ENCODE measurements around the gene PDE3B. TPM values are rescaled to one million over a fixed set of nuclear protein-coding genes. Genes with fewer than 3 reads are reported as not detected.
"Not testable (repeated sequence)": the region's sequence is repeated elsewhere in the genome, so short reads cannot be mapped to it uniquely, and the experiment has no call there.

The PDE3B gene
- total RNA-seq, 2 donors from 2014 or later: 21.5 to 23.6 TPM

DNA sequence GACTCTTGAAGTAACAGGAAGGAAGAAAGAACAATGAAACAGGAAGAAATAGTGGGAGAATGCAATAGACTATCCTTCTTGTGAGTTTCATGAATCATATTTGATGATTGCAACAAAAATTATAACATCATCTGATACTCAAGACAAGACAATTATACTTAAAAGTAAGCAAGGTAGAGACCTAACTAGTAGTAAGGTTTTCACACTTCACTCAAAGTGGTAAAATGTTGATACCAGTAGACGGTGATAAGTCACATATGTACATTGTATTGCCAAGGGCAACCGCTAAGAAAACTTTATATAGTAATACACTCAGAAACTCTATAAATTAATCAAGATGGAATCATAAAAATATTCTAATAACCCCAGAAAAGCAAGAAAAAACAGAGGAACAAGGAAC lies 140.6 kb downstream of the PDE3B start:
- TF ChIP-seq, protein P1, sequence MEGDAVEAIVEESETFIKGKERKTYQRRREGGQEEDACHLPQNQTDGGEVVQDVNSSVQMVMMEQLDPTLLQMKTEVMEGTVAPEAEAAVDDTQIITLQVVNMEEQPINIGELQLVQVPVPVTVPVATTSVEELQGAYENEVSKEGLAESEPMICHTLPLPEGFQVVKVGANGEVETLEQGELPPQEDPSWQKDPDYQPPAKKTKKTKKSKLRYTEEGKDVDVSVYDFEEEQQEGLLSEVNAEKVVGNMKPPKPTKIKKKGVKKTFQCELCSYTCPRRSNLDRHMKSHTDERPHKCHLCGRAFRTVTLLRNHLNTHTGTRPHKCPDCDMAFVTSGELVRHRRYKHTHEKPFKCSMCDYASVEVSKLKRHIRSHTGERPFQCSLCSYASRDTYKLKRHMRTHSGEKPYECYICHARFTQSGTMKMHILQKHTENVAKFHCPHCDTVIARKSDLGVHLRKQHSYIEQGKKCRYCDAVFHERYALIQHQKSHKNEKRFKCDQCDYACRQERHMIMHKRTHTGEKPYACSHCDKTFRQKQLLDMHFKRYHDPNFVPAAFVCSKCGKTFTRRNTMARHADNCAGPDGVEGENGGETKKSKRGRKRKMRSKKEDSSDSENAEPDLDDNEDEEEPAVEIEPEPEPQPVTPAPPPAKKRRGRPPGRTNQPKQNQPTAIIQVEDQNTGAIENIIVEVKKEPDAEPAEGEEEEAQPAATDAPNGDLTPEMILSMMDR (IDR thresholded peaks at IDR 0.05): no peak
- Histone ChIP-seq H3K9ac (ENCODE audit: low read depth in 2 of 2, low read length in 2 of 2) (no peak overlapping the region), H3K27ac (no peak overlapping the region), H3K4me1 (no peaks in the 10 kb centered on the region), H3K4me3 (no peak overlapping the region), H3K9me3 (no peaks in the 10 kb centered on the region), H3K27me3 (no peaks in the 10 kb centered on the region), H3K36me3 (no peaks in the 10 kb centered on the region)
- no peak for DNase-seq
- intact Hi-C loops (cut with DNase I): no loop called here

DNA sequence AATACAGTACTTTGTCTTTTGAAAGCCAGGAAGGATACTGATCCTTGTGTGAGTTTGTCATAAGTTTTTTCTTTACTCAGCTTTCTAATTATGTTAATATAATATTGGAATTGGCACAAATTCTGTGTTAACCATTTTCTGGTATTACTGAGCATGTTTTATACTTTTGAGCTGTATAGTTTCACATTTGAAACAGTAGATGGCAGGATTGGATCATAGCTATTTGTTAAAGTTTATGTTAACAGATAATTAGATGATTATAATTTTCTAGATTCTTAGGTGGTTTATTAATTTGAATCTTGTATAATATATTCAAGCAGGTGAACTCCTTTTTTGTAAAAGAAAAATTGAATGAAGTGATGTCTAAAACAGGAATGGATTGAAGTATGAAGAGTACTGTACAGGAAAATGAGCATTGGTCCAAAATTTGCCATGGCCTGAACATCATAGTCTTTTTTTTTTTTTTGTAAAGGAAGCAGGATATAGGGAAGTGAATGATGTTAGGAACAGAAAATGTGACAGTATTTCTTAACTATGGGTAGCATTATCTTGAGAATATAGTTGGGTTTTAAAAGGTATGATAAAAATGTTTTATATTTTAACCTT lies 146.4 kb downstream of the PDE3B start:
- Histone ChIP-seq H3K9ac (ENCODE audit: low read depth in 2 of 2, low read length in 2 of 2) (no peak overlapping the region), H3K4me1 (no peaks in the 10 kb centered on the region), H3K9me3 (no peaks in the 10 kb centered on the region), H3K27ac (no peak overlapping the region), H3K36me3 (no peaks in the 10 kb centered on the region), H3K4me3 (no peak overlapping the region), H3K27me3 (no peaks in the 10 kb centered on the region)
- intact Hi-C loops (cut with DNase I): loop anchor here (2.0 to 10.0 kb wide), 2 partner anchors 117 to 285 kb away; partner anchors contain the start of gene CALCB
- DNase-seq: no peak
- TF ChIP-seq, protein P1 (IDR thresholded peaks at IDR 0.05): peak; percentile 48

DNA sequence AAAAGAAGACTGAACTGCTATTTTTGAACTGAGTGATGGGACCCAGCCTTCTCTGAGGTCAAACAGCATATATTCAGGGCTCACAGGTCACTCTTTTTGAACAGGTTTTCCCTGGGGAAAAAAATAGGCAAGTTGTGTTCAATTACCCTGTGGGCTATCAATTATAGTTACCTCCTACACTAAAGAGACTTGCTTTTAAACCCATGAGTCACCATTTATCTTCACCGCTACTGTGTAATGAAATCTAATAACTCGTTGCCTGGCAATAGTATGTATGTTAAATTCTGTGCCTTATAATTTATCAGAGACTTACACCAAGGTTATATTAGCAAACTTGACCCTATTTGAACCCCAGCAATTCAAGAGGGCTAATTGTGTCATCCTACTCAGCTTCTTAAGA lies 149.9 kb downstream of the PDE3B start:
- Histone ChIP-seq H3K36me3 (no peaks in the 10 kb centered on the region), H3K9ac (ENCODE audit: low read depth in 2 of 2, low read length in 2 of 2) (no peak overlapping the region), H3K27ac (no peak overlapping the region), H3K4me1 (no peaks in the 10 kb centered on the region), H3K9me3 (no peaks in the 10 kb centered on the region), H3K27me3 (no peaks in the 10 kb centered on the region), H3K4me3 (no peak overlapping the region)
- TF ChIP-seq, protein P1 (IDR thresholded peaks at IDR 0.05): no peak
- no peak for DNase-seq
- intact Hi-C loops (cut with DNase I): loop anchor here (10.0 kb wide), 1 partner anchor 281 kb away; the partner anchor contains the start of gene CALCB

DNA sequence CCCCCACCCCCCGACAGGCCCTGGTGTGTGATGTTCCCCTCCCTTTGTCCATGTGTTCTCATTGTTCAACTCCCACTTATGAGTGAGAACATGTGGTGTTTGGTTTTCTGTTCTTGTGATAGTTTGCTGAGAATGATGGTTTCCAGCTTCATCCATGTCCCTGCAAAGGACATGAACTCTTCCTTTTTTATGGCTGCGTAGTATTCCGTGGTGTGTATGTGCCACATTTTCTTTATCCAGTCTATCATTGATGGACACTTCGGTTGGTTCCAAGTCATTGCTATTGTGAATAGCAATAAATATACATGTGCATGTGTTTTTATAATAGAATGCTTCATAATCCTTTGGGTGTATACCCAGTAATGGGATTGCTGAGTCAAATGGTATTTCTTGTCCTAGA lies 152.4 kb downstream of the PDE3B start:
- not testable (repeated sequence) for H3K27me3 ChIP-seq; H3K4me1 ChIP-seq; H3K9me3 ChIP-seq; H3K36me3 ChIP-seq; H3K27ac ChIP-seq; H3K9ac ChIP-seq (ENCODE audit: low read depth in 2 of 2, low read length in 2 of 2); DNase-seq; H3K4me3 ChIP-seq
- intact Hi-C loops (cut with DNase I): loop anchor here (10.0 kb wide), 1 partner anchor 279 kb away; the partner anchor contains the start of gene CALCB

DNA sequence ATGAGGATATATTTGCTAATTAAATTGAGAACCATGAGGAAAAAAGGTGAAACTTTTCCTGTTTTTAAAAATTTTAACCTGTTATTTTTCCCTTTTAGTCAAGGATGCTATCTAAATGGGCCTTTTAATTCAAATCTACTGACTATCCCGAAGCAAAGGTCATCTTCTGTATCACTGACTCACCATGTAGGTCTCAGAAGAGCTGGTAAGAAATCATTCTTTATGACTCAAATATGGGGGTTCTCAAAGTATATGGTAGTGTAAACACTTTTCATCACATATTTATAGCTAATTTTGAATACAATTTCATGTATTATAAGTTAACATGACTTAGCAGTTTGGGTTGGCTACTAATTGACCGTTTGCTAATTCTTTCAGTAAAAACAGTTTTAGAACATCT lies 160.2 kb downstream of the PDE3B start:
- H3K27ac ChIP-seq: no peak overlapping the region
- intact Hi-C loops (cut with DNase I): no loop called here
- no peaks in the 10 kb centered on the region for H3K27me3 ChIP-seq
- H3K9me3 ChIP-seq: no peaks in the 10 kb centered on the region
- H3K36me3 ChIP-seq: no peaks in the 10 kb centered on the region
- H3K4me3 ChIP-seq: no peak overlapping the region
- H3K9ac ChIP-seq (ENCODE audit: low read depth in 2 of 2, low read length in 2 of 2): no peak overlapping the region
- no peaks in the 10 kb centered on the region for H3K4me1 ChIP-seq
- no peak for DNase-seq
- TF ChIP-seq, protein P1 (IDR thresholded peaks at IDR 0.05): no peak

DNA sequence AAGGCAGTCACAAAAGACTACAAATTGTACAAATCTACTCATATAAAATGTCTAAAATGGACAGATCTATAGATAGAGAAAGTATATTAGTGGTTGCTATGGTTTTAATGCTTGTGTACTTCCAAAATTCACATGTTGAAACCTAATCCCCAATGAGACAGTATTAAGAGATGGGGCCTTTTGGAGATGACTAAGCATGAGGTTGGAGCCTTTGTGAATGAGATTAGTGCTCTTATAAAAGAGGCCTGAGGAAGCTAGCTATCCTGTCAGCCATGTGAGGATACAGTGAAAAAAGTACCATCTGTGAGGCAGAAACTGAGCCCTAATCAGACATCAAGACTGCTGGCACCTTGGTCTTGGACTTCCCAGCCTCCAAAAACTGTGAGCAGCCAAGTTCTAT lies 165.9 kb downstream of the PDE3B start:
- Histone ChIP-seq H3K4me3 (no peak overlapping the region), H3K36me3 (no peaks in the 10 kb centered on the region), H3K9me3 (no peaks in the 10 kb centered on the region), H3K27me3 (no peaks in the 10 kb centered on the region), H3K4me1 (no peaks in the 10 kb centered on the region), H3K9ac (ENCODE audit: low read depth in 2 of 2, low read length in 2 of 2) (no peak overlapping the region), H3K27ac (no peak overlapping the region)
- DNase-seq: no peak
- intact Hi-C loops (cut with DNase I): no loop called here
- TF ChIP-seq, protein P1 (IDR thresholded peaks at IDR 0.05): no peak

Data from colonic mucosa (tissue), 4 donors.